ENCODE results near the gene NWD2. TPM values are rescaled to one million over a fixed set of nuclear protein-coding genes. Genes with fewer than 3 reads are reported as not detected.

Gene NWD2
- total RNA-seq, 1 experiment from 2014 or later = not detected

Small RNA genes lying within 50 kb of the gene (microRNA-seq; reads per million reads assigned to microRNA genes)
- not detected for gene MIR4801 (ENCODE audit: borderline number of aligned reads, borderline replicate concordance)
